ENCODE results near the gene TNFRSF13B.

DNA sequence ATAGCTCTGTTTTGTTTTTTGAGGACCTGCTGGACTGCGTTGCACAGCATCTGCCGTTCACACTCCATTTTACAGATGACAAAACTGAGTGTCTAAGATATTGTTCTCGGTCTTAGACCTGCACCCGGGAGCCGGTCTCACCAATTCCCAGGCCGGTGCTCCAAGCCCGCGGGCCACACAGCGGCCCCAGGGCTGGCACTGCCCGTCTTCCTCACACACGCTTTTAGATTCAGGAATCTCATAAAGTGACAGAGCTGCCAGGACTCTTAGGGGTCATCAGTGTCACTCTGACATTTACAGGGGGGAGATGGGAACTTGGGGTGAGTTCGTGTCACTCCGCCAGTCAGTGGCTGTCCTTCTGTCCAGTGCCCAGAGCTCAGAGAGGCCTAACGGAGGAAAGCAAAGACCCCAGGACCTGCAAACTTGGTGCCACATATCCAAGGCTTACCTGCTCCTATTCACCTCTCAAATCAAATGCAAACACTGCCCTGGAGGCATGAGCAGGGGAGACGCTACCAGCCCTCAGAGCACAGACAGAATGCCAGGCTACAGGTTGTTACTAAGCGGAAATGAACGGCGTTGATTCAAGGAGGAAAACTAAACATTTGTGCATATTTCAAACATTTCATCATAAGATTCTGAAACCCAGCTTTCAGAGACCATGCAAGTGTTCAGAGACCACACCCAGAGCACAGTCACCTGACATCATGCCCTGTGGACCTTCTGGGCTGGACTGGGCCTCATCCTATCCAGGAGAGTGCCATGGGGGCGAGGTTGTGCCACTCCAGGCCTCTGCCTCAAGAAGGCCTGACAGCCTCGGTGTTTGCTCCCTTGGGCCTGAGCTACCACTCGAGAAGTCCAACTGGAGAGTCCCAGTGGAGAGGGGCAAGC, 29.5 kb downstream of the TNFRSF13B start:
- TF ChIP-seq, protein P1, sequence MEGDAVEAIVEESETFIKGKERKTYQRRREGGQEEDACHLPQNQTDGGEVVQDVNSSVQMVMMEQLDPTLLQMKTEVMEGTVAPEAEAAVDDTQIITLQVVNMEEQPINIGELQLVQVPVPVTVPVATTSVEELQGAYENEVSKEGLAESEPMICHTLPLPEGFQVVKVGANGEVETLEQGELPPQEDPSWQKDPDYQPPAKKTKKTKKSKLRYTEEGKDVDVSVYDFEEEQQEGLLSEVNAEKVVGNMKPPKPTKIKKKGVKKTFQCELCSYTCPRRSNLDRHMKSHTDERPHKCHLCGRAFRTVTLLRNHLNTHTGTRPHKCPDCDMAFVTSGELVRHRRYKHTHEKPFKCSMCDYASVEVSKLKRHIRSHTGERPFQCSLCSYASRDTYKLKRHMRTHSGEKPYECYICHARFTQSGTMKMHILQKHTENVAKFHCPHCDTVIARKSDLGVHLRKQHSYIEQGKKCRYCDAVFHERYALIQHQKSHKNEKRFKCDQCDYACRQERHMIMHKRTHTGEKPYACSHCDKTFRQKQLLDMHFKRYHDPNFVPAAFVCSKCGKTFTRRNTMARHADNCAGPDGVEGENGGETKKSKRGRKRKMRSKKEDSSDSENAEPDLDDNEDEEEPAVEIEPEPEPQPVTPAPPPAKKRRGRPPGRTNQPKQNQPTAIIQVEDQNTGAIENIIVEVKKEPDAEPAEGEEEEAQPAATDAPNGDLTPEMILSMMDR (IDR thresholded peaks at IDR 0.05), result no peak
- no peak for TF ChIP-seq POLR2A (IDR thresholded peaks at IDR 0.05)
